Gastrocnemius medialis (tissue), 4 donors: ENCODE measurements around the gene TMEM37.

ENCODE experiments used
- CTCF ChIP-seq, 5 experiments: fragments of 450-650 bp in 3 of 5; fragments of 200-600 bp in 2 of 5; sonication (generic) in 2 of 5; IDR thresholded peaks in 4 of 5; conservative IDR thresholded peaks in 1 of 5; 1 replicate in 4 of 5; 2 replicates in 1 of 5; pipeline ENCODE4 v1.5.1; 2016 to 2019; ENCODE audit warnings: antibody characterized with exemption in 5 of 5, mild to moderate bottlenecking in 3 of 5, moderate library complexity in 3 of 5
- POLR2A ChIP-seq, 2 donors: fragments of 450-650 bp; IDR thresholded peaks; one replicate each; pipeline ENCODE4 v1.6.1; 2017; ENCODE audit warnings: antibody characterized with exemption in 2 of 2, mild to moderate bottlenecking in 2 of 2, moderate library complexity in 2 of 2

- no peak for TF ChIP-seq CTCF (IDR thresholded peaks at IDR 0.05 in 4 of 5, conservative IDR thresholded peaks at IDR 0.05 in 1 of 5)
- TF ChIP-seq POLR2A (IDR thresholded peaks at IDR 0.05), result no peak
Observed at GRCh38 chr2:119475225-119475856, 43.7 kb downstream of the TMEM37 start.
